IMR-90 (cell line): ENCODE measurements around the gene FXYD6. TPM values are rescaled to one million over a fixed set of nuclear protein-coding genes. Genes with fewer than 3 reads are reported as not detected.

Experiments
- ATAC-seq: fragments of 200-7000 bp; cut with Tn5 transposase; 2 replicates; pipeline ENCODE4 v1.9.1; 2020; ENCODE audit warnings: low read depth, mild to moderate bottlenecking, moderate library complexity
- BruUV-seq: library from RNA; stranded (reverse); fragments of 400-500 nt; replicated peaks from 2 replicates; lab custom pipeline; 2021; lab: Mats Ljungman, UMichigan
- CTCF ChIA-PET: fragments of 300-600 bp; formaldehyde crosslinking; extraction: SDS; loops from one replicate; lab custom pipeline; 2021; ENCODE audit warnings: antibody characterized with exemption; lab: Yijun Ruan, JAX
- POLR2A ChIA-PET: fragments of 300-600 bp; sonication (Branson Sonifier 250); formaldehyde crosslinking; loops from one replicate; lab custom pipeline; 2022; ENCODE audit warnings: antibody characterized with exemption; ENCODE audit not compliant: unreplicated experiment; lab: Charles Lee
- DNase-seq: peaks from one replicate; pipeline ENCODE4 v3.0.0; 2013
- H2AFZ ChIP-seq: replicated peaks from 2 replicates; pipeline ENCODE3; 2013; ENCODE audit warnings: low read length, mild to moderate bottlenecking; ENCODE audit not compliant: poor library complexity
- H2AK5ac ChIP-seq: 2 replicates; pipeline ENCODE4 v1.6.1; 2013; ENCODE audit warnings: low read depth, low read length, inconsistent platforms
- H2AK9ac ChIP-seq: replicated peaks from 2 replicates; pipeline ENCODE3; 2013; ENCODE audit warnings: mild to moderate bottlenecking, low read depth, low read length, moderate library complexity; ENCODE audit not compliant: poor library complexity
- H2BK120ac ChIP-seq: 2 replicates; pipeline ENCODE4 v1.6.1; 2013; ENCODE audit warnings: low read depth, low read length, inconsistent platforms
- H2BK15ac ChIP-seq: 3 replicates; pipeline ENCODE4 v1.6.1; 2013; ENCODE audit warnings: low read depth, low read length, inconsistent platforms
- H2BK20ac ChIP-seq: 2 replicates; pipeline ENCODE4 v1.6.1; 2013; ENCODE audit warnings: low read depth, mild to moderate bottlenecking, inconsistent platforms, low read length, moderate library complexity
- H2BK5ac ChIP-seq: 2 replicates; pipeline ENCODE4 v1.6.1; 2013; ENCODE audit warnings: mild to moderate bottlenecking, low read depth, low read length, inconsistent platforms; ENCODE audit not compliant: poor library complexity, severe bottlenecking
- H3K14ac ChIP-seq: replicated peaks from 2 replicates; pipeline ENCODE4 v1.6.1; 2013; ENCODE audit warnings: low read depth, low read length, inconsistent platforms
- H3K18ac ChIP-seq: 2 replicates; pipeline ENCODE4 v1.6.1; 2013; ENCODE audit warnings: low read depth, low read length, control low read depth
- H3K23ac ChIP-seq: 2 replicates; pipeline ENCODE4 v1.6.1; 2013; ENCODE audit warnings: low read depth, low read length, inconsistent platforms
- H3K27ac ChIP-seq: 2 replicates; pipeline ENCODE4 v1.5.1; 2013; ENCODE audit warnings: mild to moderate bottlenecking, control low read depth, low read length; ENCODE audit not compliant: insufficient read depth
- H3K27me3 ChIP-seq: 2 replicates; pipeline ENCODE4 v1.6.1; 2013; ENCODE audit warnings: low read length; ENCODE audit not compliant: control insufficient read depth, insufficient read depth
- H3K36me3 ChIP-seq: 2 replicates; pipeline ENCODE4 v1.6.1; 2013; ENCODE audit warnings: low read length, mixed read lengths; ENCODE audit not compliant: control insufficient read depth, insufficient read depth
- H3K4ac ChIP-seq: 2 replicates; pipeline ENCODE4 v1.6.1; 2013; ENCODE audit warnings: low read depth, low read length, inconsistent platforms
- H3K4me1 ChIP-seq: 2 replicates; pipeline ENCODE4 v1.6.1; 2013; ENCODE audit warnings: low read length, mixed read lengths; ENCODE audit not compliant: control insufficient read depth, insufficient read depth
- H3K4me2 ChIP-seq: 2 replicates; pipeline ENCODE4 v1.6.1; 2013; ENCODE audit warnings: low read depth, mild to moderate bottlenecking, control low read depth, low read length, moderate library complexity
- H3K4me3 ChIP-seq: 2 replicates; pipeline ENCODE4 v1.5.1; 2013; ENCODE audit warnings: low read depth, mild to moderate bottlenecking, control low read depth, low read length, moderate library complexity; ENCODE audit not compliant: insufficient read depth
- H3K56ac ChIP-seq: 2 replicates; pipeline ENCODE4 v1.6.1; 2013; ENCODE audit warnings: low read length, inconsistent platforms; ENCODE audit not compliant: insufficient read depth; ENCODE audit errors: extremely low read depth
- H3K79me1 ChIP-seq, 2 experiments: 2 replicates each; pipeline ENCODE4 v1.6.1; 2013; ENCODE audit warnings: low read length in 2 of 2, inconsistent platforms in 1 of 2, low read depth in 1 of 2
- H3K9ac ChIP-seq: 2 replicates; pipeline ENCODE4 v1.6.1; 2013; ENCODE audit warnings: low read depth, low read length, control low read depth
- H3K9me1 ChIP-seq: 2 replicates; pipeline ENCODE4 v1.6.1; 2013; ENCODE audit warnings: low read length, inconsistent platforms; ENCODE audit not compliant: insufficient read depth
- H3K9me3 ChIP-seq: 2 replicates; pipeline ENCODE4 v1.6.1; 2013; ENCODE audit warnings: low read length; ENCODE audit not compliant: control insufficient read depth, insufficient read depth
- H4K20me1 ChIP-seq: 2 replicates; pipeline ENCODE4 v1.6.1; 2013; ENCODE audit warnings: low read length, inconsistent platforms; ENCODE audit not compliant: insufficient read depth
- H4K5ac ChIP-seq: 2 replicates; pipeline ENCODE4 v1.6.1; 2013; ENCODE audit warnings: mild to moderate bottlenecking, low read depth, low read length, control low read depth
- H4K8ac ChIP-seq, 2 experiments: 2 replicates each; pipeline ENCODE4 v1.6.1; 2013; ENCODE audit warnings: low read depth in 2 of 2, low read length in 2 of 2, control low read depth in 1 of 2, inconsistent platforms in 1 of 2
- H4K91ac ChIP-seq: 2 replicates; pipeline ENCODE4 v1.6.1; 2013; ENCODE audit warnings: low read depth, low read length, inconsistent platforms; ENCODE audit not compliant: insufficient read depth
- BHLHE40 ChIP-seq: fragments of 150-350 bp; IDR thresholded peaks from 2 replicates; pipeline ENCODE4 v1.6.1; 2016; ENCODE audit warnings: mild to moderate bottlenecking, low read depth, low read length
- CEBPB ChIP-seq: IDR thresholded peaks from 2 replicates; pipeline ENCODE4 v1.6.1; 2012; ENCODE audit warnings: low read depth, low read length, improper control_type of control experiment
- CTCF ChIP-seq: conservative IDR thresholded peaks from 2 replicates; pipeline ENCODE4 v1.5.1; 2012; ENCODE audit warnings: mild to moderate bottlenecking, low read depth, low read length, improper control_type of control experiment
- FOS ChIP-seq: fragments of 150-350 bp; IDR thresholded peaks from 2 replicates; pipeline ENCODE4 v1.6.1; 2016; ENCODE audit warnings: low read depth, low read length
- MAFK ChIP-seq: IDR thresholded peaks from 2 replicates; pipeline ENCODE4 v1.6.1; 2012; ENCODE audit warnings: low read depth, low read length, improper control_type of control experiment
- MAZ ChIP-seq: IDR thresholded peaks from 2 replicates; pipeline ENCODE4 v1.6.1; 2012; ENCODE audit warnings: low read depth, mild to moderate bottlenecking, low read length, improper control_type of control experiment, moderate library complexity, borderline replicate concordance
- MXI1 ChIP-seq: IDR thresholded peaks from 2 replicates; pipeline ENCODE4 v1.6.1; 2012; ENCODE audit warnings: low read depth, mild to moderate bottlenecking, low read length, moderate library complexity, borderline replicate concordance
- NFE2L2 ChIP-seq: fragments of 150-350 bp; IDR thresholded peaks from 2 replicates; pipeline ENCODE4 v1.6.1; 2016; ENCODE audit warnings: low read depth, mild to moderate bottlenecking, low read length
- POLR2A ChIP-seq: IDR thresholded peaks from 2 replicates; pipeline ENCODE4 v1.6.1; 2012; ENCODE audit warnings: mild to moderate bottlenecking, low read depth, low read length
- RAD21 ChIP-seq: IDR thresholded peaks from 2 replicates; pipeline ENCODE4 v1.6.1; 2012; ENCODE audit warnings: low read length, improper control_type of control experiment
- RCOR1 ChIP-seq: IDR thresholded peaks from 2 replicates; pipeline ENCODE4 v1.6.1; 2012; ENCODE audit warnings: mild to moderate bottlenecking, low read length, improper control_type of control experiment; ENCODE audit not compliant: insufficient replicate concordance
- RFX5 ChIP-seq: IDR thresholded peaks from 2 replicates; pipeline ENCODE4 v1.8.0; 2012; ENCODE audit warnings: low read depth, mild to moderate bottlenecking, low read length, moderate library complexity
- SMC3 ChIP-seq: fragments of 150-350 bp; IDR thresholded peaks from 2 replicates; pipeline ENCODE4 v1.6.1; 2016; ENCODE audit warnings: low read depth, mild to moderate bottlenecking, antibody characterized with exemption, low read length, moderate library complexity
- USF2 ChIP-seq: fragments of 150-350 bp; IDR thresholded peaks from 2 replicates; pipeline ENCODE4 v1.6.1; 2017; ENCODE audit warnings: mild to moderate bottlenecking, antibody characterized with exemption, low read length, low read depth
- WGBS, 2 experiments: methylation state at CpG; one replicate each; pipeline versions ENCODE4 v1.1.5 to v1.1.7; 2013; ENCODE audit warnings: missing lambda C conversion rate in 2 of 2; ENCODE audit not compliant: insufficient read length in 1 of 2; ENCODE audit errors: extremely low coverage in 2 of 2; 5-methylcytosine and 5-hydroxymethylcytosine counted together
- dilution Hi-C: fragments of 300-500 bp; cut with HindIII; formaldehyde crosslinking; loops from one replicate; pipeline ENCODE4 v1.14.3; 2018; ENCODE audit warnings: low sequenced_read_pairs; ENCODE audit not compliant: unreplicated experiment
- in situ Hi-C: fragments of 300-500 bp; cut with MboI; formaldehyde crosslinking; loops from 3 replicates; pipeline ENCODE4 v1.14.3; 2019; ENCODE audit warnings: low sequenced_read_pairs, inconsistent platforms, mixed read lengths
- intact Hi-C: fragments of 100-400 bp; cut with micrococcal nuclease; formaldehyde crosslinking; loops from 2 replicates; pipeline ENCODE4 v1.10.0; 2022
- polyA plus RNA-seq, 3 experiments: library from polyadenylated mRNA; depleted of rRNA; stranded (reverse); fragments of >200 nt; gene quantifications; 2 replicates each; pipeline ENCODE4 v1.2.3, GENCODE V29; 2012; ENCODE audit warnings: low replicate concordance in 1 of 3
- total RNA-seq: library from RNA; depleted of rRNA; stranded (reverse); fragments of >200 nt; gene quantifications from 2 replicates; pipeline ENCODE4 v1.2.3, GENCODE V29; 2012
- TF ChIP-seq, protein P1 (sequence below): fragments of 150-350 bp; IDR thresholded peaks from 2 replicates; pipeline ENCODE4 v1.6.1; 2016; ENCODE audit warnings: low read depth, mild to moderate bottlenecking, low read length, moderate library complexity, borderline replicate concordance

Gene FXYD6
- total and polyA plus RNA-seq, 2 of the 4 experiments (the other 2 are of a cell fraction): 0.32 TPM; not detected in 1

DNA sequence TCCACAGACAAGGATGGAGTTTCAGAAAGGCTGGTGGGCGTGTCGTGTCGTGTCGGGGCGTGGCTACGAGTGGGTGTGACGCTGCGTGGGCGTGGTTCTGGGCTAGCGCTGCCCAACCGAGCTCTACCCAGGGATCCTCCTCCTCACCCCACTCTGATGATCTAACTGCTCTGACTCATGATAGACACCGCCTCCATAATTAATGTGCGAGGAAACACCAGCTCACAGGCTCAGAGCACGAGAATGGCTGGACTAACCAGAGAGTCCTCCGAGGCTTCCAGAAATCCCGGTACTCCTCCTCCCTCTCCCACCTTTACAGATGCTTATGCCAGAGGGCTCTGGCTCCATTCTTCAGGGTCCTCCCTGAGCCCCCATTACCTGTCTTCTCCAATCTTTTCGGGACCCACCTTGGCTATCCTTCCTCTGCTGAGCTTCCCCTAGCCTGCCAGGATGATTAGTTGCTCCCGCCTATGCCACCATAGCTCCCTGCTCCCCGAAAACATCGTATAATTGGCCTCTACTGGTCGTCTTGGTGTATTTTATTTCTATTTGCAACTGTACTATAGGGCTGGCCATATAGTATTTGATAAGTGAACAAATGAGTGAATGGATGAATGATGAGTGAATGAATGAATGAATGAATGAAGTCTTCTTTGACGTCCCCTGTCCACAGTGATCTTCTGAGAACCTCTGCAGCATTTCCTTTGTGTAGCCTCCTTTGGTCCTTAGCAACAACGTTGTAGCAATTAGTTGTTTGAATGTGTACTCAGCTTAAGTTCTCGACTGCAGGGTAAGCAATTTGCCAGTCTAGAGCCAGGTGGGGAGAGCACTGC lies 31.0 kb upstream of the FXYD6 start:
- in situ Hi-C loops: no loop called here
- TF ChIP-seq SMC3: no peak
- TF ChIP-seq RAD21: no peak
- TF ChIP-seq, protein P1, sequence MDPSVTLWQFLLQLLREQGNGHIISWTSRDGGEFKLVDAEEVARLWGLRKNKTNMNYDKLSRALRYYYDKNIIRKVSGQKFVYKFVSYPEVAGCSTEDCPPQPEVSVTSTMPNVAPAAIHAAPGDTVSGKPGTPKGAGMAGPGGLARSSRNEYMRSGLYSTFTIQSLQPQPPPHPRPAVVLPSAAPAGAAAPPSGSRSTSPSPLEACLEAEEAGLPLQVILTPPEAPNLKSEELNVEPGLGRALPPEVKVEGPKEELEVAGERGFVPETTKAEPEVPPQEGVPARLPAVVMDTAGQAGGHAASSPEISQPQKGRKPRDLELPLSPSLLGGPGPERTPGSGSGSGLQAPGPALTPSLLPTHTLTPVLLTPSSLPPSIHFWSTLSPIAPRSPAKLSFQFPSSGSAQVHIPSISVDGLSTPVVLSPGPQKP: no peak
- no peak for TF ChIP-seq RCOR1
- no peak for TF ChIP-seq BHLHE40
- TF ChIP-seq RFX5: no peak
- TF ChIP-seq NFE2L2: no peak
- no peak for TF ChIP-seq POLR2A
- no peak for TF ChIP-seq MAFK
- TF ChIP-seq FOS: no peak
- TF ChIP-seq MXI1: no peak
- TF ChIP-seq CTCF: no peak
- no peak for TF ChIP-seq CEBPB
- no peak for TF ChIP-seq MAZ
- TF ChIP-seq USF2: no peak

More for the DNA sequence above, 31.0 kb upstream of the FXYD6 start:
- H3K9me1 ChIP-seq: no peaks in the 10 kb centered on the region
- no peak overlapping the region for H4K5ac ChIP-seq
- BruUV-seq: no TSS peak
- CTCF ChIA-PET: no interaction called here
- H3K4me1 ChIP-seq: no peaks in the 10 kb centered on the region
- no peak overlapping the region for H2BK5ac ChIP-seq
- H3K4me2 ChIP-seq: no peak overlapping the region
- dilution Hi-C loops: no loop called here
- no peak overlapping the region for H2BK15ac ChIP-seq
- no peak overlapping the region for H3K14ac ChIP-seq
- H4K20me1 ChIP-seq: no peaks in the 10 kb centered on the region
- no peak overlapping the region for H3K9ac ChIP-seq
- peak; percentile 81 for DNase-seq
- peak overlapping the region; percentile 28 for H2AFZ ChIP-seq
- no peak overlapping the region for H4K8ac ChIP-seq
- H3K27me3 ChIP-seq: peaks cover 3% of the 10 kb centered on the region
- no peak overlapping the region for H2AK5ac ChIP-seq
- no peak overlapping the region for H3K23ac ChIP-seq
- POLR2A ChIA-PET: no interaction called here
- peak; percentile 93 for ATAC-seq
- H3K79me1 ChIP-seq: no peaks in the 10 kb centered on the region
- intact Hi-C loops: no loop called here
- H3K36me3 ChIP-seq: no peaks in the 10 kb centered on the region
- H2BK120ac ChIP-seq: no peak overlapping the region
- H4K91ac ChIP-seq: no peak overlapping the region
- no peak overlapping the region for H2BK20ac ChIP-seq
- no peak overlapping the region for H3K4ac ChIP-seq
- no peaks in the 10 kb centered on the region for H3K9me3 ChIP-seq
- 75% methylated on average over 4 of the region's 24 CpGs; no CpG with 5 or more reads in 1 of the 2 experiments for WGBS, 2 experiments
- no peak overlapping the region for H3K56ac ChIP-seq
- H3K27ac ChIP-seq: no peak overlapping the region
- no peak overlapping the region for H3K18ac ChIP-seq
- no peak overlapping the region for H3K4me3 ChIP-seq
- H2AK9ac ChIP-seq: no peak overlapping the region
